ENCODE data around the gene HTT.

Gene HTT

GRCh38 chr4:3234171-3235029, 159.9 kb downstream of the HTT start:
- DNase-seq (ENCODE audit: low read depth in 2 of 2), result no peak

DNA sequence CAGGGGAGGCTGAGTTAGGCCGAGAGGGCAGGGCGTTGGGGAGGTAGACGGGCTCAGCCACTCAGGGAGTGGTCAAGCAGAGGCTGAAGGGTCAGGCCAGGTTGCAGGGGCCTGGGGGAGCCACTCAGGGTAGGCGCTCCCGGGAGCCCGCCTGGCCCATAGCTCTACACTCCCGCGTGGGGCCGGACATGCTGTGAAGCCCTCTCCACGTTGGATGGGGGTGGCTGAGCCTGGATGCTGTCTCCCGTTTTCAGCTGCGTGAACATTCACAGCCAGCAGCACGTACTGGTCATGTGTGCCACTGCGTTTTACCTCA, 160.5 kb downstream of the HTT start:
- DNase-seq (ENCODE audit: low read depth in 2 of 2), result no peak

DNA sequence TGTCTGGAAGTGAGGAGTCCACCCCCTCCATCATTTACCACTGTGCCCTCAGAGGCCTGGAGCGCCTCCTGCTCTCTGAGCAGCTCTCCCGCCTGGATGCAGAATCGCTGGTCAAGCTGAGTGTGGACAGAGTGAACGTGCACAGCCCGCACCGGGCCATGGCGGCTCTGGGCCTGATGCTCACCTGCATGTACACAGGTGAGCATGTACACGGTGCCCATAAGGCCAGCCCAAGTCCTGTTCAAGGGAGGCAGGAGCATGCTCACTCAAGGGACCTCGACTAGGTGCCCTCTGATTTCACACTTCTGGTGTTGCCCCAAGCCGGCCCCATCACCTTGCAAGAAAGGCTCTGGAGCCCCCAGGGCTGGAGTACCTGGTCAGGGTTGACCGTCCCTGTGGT, 161.1 kb downstream of the HTT start:
- no peak for DNase-seq (ENCODE audit: low read depth in 2 of 2)

DNA sequence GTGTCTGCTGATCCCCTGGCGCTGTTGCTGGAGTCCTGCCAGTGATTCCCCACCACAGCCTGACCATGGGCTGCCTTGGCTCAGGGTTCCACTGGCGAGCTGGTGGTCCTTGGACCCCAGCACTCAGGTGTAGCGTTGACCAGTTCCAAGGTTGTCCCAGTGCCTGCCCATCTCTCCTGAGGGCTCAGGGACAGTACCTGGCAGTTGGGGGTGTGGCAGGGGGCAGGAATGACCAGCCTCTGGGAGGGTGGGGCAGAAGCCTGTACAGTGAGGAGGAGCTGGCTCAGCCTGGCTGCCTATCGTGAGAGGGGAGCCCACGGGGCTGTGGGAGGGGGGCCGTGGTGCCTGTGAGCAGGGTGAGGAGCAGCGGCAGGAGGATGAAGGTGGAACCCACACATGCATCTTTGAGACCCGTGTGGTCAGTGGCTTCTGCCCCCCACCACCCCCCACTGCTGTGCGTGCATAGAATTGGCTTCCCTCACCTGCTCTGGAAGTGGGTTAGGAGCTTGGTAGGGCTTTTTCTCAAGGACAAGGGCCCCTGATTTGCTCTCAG, 161.9 kb downstream of the HTT start:
- DNase-seq (ENCODE audit: low read depth in 2 of 2), result no peak

DNA sequence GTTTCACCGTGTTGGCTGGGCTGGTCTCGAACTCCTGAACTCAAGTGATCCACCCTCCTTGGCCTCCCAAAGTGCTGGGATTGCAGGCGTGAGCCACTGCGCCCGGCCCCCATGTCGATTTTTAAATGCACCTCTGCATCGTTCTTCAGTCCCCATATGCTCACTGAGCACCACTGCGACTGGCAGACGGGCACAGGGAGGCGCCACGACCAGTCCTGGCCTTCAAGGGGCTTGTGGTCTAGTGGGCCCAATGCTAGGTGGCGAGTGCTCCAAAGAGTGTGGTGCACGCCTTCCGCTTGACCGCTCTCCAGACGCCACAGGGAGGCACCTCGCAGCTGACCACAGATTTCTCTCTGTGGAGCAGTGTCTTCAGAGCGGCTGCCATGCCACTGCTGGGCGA, 162.8 kb downstream of the HTT start:
- DNase-seq (ENCODE audit: low read depth in 2 of 2), result no peak

DNA sequence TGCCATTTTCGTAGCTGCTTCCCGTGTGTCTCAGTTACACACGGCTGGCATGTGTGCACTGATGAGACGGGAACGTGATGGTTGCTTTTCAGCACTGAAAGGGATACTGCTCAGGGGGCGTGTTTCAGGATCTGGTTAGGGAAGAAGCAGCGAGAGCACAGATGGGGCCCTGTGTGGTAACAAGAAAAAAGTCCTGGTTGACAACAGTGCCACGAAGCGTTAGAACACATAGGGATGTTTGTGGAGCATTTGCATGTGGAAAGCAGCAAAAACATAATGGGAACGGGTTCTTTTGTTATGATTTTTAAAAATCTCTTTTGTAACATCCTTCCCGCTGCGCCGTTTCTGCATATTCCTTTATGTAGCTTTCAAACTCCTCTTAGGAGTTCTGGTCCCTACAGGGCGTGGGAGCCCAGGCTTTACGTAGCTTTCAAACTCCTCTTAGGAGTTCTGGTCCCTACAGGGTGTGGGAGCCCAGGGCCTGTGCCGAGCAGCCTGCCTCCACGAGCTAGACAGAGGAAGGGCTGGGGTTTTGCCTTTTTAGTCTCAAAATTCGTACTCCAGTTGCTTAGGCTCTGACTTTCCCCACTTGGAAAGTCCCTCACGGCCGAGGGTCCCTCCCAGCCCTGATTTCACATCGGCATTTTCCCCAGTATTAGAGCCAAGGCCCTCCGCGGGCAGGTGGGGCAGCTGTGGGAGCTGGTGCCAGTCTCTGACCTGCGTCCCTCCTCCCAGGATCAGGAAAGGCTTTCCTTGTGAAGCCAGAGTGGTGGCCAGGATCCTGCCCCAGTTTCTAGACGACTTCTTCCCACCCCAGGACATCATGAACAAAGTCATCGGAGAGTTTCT, 163.5 kb downstream of the HTT start:
- no peak for DNase-seq (ENCODE audit: low read depth in 2 of 2)

DNA sequence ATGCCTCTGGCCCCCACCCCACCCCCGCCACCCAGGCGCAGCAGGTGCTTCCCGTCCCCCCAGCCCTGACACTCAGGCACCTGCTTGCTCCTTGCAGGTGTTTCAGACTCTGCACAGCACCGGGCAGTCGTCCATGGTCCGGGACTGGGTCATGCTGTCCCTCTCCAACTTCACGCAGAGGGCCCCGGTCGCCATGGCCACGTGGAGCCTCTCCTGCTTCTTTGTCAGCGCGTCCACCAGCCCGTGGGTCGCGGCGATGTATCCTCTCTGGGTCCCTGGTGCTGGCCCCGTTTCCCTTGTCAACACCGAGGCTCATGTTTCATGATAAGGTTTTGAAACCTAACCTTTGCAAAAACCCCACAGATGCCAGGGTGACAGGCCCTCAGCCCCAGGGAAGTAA, 164.2 kb downstream of the HTT start:
- no peak for DNase-seq (ENCODE audit: low read depth in 2 of 2)

- no peak for DNase-seq (ENCODE audit: low read depth in 2 of 2)
These were observed 164.8 kb downstream of the HTT start for GRCh38 chr4:3239303-3239702.

DNA sequence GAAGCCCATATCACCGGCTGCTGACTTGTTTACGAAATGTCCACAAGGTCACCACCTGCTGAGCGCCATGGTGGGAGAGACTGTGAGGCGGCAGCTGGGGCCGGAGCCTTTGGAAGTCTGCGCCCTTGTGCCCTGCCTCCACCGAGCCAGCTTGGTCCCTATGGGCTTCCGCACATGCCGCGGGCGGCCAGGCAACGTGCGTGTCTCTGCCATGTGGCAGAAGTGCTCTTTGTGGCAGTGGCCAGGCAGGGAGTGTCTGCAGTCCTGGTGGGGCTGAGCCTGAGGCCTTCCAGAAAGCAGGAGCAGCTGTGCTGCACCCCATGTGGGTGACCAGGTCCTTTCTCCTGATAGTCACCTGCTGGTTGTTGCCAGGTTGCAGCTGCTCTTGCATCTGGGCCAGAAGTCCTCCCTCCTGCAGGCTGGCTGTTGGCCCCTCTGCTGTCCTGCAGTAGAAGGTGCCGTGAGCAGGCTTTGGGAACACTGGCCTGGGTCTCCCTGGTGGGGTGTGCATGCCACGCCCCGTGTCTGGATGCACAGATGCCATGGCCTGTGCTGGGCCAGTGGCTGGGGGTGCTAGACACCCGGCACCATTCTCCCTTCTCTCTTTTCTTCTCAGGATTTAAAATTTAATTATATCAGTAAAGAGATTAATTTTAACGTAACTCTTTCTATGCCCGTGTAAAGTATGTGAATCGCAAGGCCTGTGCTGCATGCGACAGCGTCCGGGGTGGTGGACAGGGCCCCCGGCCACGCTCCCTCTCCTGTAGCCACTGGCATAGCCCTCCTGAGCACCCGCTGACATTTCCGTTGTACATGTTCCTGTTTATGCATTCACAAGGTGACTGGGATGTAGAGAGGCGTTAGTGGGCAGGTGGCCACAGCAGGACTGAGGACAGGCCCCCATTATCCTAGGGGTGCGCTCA, 165.8 kb downstream of the HTT start:
- no peak for DNase-seq (ENCODE audit: low read depth in 2 of 2)

DNA sequence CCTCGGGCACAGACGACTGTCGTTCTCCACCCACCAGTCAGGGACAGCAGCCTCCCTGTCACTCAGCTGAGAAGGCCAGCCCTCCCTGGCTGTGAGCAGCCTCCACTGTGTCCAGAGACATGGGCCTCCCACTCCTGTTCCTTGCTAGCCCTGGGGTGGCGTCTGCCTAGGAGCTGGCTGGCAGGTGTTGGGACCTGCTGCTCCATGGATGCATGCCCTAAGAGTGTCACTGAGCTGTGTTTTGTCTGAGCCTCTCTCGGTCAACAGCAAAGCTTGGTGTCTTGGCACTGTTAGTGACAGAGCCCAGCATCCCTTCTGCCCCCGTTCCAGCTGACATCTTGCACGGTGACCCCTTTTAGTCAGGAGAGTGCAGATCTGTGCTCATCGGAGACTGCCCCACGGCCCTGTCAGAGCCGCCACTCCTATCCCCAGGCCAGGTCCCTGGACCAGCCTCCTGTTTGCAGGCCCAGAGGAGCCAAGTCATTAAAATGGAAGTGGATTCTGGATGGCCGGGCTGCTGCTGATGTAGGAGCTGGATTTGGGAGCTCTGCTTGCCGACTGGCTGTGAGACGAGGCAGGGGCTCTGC, 166.5 kb downstream of the HTT start:
- no peak for DNase-seq (ENCODE audit: low read depth in 2 of 2)

GRCh38 chr4:3241898-3242524, 167.5 kb downstream of the HTT start:
- DNase-seq (ENCODE audit: low read depth in 2 of 2), result no peak

- no peak for DNase-seq (ENCODE audit: low read depth in 2 of 2)
These were observed 168.8 kb downstream of the HTT start for GRCh38 chr4:3243136-3243780.

GRCh38 chr4:3244002-3244401, 169.5 kb downstream of the HTT start:
- no peak for DNase-seq (ENCODE audit: low read depth in 2 of 2)

- no peak for DNase-seq (ENCODE audit: low read depth in 2 of 2)
These were observed 170.3 kb downstream of the HTT start for GRCh38 chr4:3244747-3245146.

GRCh38 chr4:3245676-3246075, 171.2 kb downstream of the HTT start:
- DNase-seq (ENCODE audit: low read depth in 2 of 2), result no peak

DNA sequence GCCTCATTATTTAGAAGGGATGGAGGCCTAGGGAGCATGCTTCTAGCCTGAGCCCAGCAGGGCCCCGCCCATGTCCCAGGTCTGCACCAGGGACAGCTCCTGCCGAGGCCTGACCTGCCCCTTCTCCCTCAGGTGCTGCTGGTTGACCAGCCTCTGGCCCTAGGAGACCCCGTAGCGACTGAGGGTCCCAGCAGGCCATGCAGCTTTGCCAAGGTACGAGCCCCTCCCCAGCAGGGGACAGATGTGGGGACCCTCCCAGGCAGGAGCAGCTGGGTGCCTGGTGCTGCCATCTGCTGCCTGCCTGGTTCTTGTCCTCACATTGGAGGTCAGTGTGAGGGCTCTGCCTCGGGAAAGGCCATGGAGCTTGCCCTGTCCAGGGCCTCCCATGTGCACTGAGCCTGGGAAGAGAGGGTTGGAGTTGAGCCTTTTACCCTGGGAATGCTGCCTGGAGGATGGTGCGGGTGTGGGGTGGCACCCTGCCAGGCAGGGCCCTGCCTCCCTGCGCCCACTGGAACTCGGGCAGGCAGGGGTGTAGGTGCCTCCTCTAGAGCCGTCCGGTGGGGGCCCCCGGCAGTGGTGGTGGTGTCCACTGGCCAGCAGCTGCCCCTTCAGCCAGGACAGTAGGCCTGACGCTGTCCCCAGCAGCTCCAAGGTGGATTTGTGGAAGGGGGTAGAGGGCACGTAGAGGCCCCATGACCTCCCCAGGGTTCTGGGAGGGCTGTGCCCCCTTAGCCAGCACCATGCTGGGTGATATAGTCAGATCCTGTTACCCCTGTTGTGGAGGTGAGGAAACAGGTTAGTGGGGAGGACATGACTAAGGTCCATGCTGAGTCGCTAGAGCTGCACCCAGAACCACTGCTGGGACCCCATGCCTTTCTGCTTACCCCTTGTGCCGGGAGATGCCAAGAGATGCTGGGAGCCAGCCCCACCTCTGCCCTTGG, 172.2 kb downstream of the HTT start:
- DNase-seq (ENCODE audit: low read depth in 2 of 2), result no peak

DNA sequence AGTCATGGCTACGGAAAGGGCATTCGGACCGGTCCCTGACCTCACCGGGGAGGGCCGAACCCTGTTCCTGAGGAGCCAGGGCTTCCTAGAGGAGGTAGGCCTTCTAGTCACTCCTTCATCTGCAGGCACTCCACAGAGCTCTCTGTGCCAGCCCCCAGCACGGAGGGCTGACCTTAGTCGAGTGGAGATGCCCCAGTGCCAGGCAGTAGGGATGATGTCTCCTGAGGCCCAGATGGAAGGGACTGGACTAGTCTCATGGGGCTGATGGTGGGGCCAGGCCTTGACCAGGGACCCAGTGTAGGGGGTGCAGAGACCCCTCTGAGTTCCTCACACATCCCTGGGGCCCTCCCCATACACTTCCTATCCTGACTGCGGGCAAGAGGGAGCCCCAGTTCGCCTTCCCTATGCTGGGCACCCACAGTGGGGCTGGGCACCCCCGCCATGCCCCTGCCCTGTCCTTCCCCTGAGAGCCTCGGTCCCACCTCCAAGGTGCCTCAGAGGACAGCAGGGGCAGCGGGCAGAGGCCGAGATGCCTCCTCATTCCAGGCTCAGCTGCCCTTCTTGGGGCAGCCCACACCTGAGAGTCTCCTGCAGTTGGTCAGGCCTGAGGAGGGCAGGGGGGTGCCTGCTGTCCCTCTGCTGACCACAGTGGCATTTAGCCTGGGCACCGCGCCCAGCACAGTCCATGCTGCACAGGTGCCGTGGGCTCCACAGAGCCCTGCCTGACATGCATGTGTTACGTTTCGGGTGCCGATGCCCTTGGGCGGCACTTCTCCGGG, 173.1 kb downstream of the HTT start:
- no peak for DNase-seq (ENCODE audit: low read depth in 2 of 2)

- no peak for DNase-seq (ENCODE audit: low read depth in 2 of 2)
These were observed 173.6 kb downstream of the HTT start for GRCh38 chr4:3248178-3248480.

Measured in stimulated activated CD8-positive, alpha-beta memory T cell treated with anti-CD3 and anti-CD28 coated beads, Interleukin-2, amount 100 ng/mL, for 48 hours (primary cell).